Measurements from ENCODE around the gene IFIT2.
"Not testable (repeated sequence)": the region's sequence is repeated elsewhere in the genome, so short reads cannot be mapped to it uniquely, and the experiment has no call there.

Gene IFIT2

DNA sequence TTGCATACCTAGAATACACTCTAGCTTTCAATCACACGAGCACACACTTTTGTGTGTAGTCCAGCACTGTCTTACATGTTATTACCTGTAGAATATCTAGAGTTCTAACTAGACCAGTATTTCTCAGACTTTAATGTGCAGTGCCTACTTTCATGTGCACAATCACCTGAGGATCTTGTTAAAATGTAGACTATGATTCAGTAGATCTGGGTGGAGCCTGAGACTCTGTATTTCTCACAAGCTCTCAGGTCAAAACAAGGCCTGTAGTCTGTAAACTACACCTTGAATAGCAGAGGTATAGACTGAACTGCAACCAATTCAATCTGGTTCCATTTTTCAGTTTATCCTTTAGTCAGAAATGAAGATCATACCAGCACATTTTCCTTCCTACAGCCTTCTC, 11.1 kb downstream of the IFIT2 start:
- no peak for DNase-seq (ENCODE audit: low read depth)
- H3K4me3 ChIP-seq (ENCODE audit: low read depth, low read length), result no peak overlapping the region
- TF ChIP-seq, protein P1, sequence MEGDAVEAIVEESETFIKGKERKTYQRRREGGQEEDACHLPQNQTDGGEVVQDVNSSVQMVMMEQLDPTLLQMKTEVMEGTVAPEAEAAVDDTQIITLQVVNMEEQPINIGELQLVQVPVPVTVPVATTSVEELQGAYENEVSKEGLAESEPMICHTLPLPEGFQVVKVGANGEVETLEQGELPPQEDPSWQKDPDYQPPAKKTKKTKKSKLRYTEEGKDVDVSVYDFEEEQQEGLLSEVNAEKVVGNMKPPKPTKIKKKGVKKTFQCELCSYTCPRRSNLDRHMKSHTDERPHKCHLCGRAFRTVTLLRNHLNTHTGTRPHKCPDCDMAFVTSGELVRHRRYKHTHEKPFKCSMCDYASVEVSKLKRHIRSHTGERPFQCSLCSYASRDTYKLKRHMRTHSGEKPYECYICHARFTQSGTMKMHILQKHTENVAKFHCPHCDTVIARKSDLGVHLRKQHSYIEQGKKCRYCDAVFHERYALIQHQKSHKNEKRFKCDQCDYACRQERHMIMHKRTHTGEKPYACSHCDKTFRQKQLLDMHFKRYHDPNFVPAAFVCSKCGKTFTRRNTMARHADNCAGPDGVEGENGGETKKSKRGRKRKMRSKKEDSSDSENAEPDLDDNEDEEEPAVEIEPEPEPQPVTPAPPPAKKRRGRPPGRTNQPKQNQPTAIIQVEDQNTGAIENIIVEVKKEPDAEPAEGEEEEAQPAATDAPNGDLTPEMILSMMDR (IDR thresholded peaks at IDR 0.05; ENCODE audit: low read depth, low read length, missing control alignments), result no peak

DNA sequence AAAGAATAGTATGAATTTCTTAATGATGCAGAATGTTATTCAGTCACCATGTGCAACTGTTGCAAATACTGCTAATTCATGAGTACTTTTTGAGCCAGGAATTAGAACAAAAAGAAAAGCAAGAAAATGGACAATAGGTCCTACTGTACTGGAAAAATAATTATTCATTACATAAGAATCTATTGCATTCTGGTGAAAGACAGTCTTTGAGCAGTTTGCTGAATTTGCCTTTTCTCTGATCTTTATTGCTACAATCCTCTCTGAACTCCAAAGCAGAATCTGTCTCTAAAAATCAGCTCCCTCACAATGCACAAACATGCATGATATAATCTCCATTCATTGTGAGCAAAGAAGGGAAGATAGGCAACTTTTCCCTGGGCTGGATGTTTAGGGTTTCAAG, 12.8 kb downstream of the IFIT2 start:
- DNase-seq (ENCODE audit: low read depth), result no peak
- TF ChIP-seq, protein P1 (IDR thresholded peaks at IDR 0.05; ENCODE audit: low read depth, low read length, missing control alignments), result no peak
- H3K4me3 ChIP-seq (ENCODE audit: low read depth, low read length), result no peak overlapping the region

DNA sequence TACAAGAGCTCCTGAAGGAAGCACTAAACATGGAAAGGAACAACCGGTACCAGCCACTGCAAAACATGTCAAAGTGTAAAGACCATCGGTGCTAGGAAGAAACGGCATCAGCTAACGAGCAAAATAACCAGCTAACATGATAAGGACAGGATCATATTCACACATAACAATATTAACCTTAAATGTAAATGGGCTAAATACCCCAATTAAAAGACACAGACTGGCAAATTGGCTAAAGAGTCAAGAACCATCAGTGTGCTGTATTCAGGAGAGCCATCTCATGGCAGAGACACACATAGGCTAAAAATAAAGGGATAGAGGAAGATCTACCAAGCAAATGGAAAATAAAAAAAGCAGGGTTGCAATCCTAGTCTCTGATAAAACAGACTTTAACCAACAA, 16.2 kb downstream of the IFIT2 start:
- not testable (repeated sequence) for H3K4me3 ChIP-seq (ENCODE audit: low read depth, low read length); DNase-seq (ENCODE audit: low read depth)

DNA sequence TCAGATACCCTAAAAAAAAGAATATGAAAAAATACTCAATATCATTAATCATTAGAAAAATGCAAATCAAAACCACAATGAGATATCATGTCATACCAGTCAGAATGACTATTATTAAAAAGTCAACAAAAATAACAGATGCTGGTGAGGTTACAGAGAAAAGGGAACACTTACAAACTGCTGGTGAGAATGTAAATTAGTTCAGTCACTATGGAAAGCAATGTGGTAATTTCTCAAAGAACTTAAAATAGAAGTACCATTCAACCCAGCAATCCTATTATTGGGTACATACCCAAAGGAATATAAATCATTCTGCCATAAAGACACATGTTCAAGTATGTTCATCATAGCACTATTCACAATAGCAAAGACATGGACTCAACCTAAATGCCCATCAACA, 23.2 kb downstream of the IFIT2 start:
- not testable (repeated sequence) for H3K4me3 ChIP-seq (ENCODE audit: low read depth, low read length); DNase-seq (ENCODE audit: low read depth)

DNA sequence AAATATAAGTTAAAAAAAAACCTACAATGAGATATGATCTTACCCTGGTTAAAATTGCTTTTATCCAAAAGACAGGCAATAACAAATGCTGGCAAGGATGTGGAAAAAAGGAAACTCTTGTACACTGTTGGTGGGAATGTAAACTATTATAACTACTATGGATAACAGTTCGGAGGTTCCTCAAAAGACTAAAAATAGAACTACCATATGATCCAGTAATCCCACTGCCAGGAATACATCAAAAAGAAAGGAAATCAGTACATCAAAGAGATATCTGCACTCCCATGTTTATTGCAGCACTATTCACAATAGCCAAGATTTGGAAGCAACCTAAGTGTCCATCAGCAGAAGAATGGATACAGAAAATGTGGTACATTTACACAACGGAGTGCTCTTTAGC, 24.0 kb downstream of the IFIT2 start:
- DNase-seq (ENCODE audit: low read depth); H3K4me3 ChIP-seq (ENCODE audit: low read depth, low read length): not testable (repeated sequence)

DNA sequence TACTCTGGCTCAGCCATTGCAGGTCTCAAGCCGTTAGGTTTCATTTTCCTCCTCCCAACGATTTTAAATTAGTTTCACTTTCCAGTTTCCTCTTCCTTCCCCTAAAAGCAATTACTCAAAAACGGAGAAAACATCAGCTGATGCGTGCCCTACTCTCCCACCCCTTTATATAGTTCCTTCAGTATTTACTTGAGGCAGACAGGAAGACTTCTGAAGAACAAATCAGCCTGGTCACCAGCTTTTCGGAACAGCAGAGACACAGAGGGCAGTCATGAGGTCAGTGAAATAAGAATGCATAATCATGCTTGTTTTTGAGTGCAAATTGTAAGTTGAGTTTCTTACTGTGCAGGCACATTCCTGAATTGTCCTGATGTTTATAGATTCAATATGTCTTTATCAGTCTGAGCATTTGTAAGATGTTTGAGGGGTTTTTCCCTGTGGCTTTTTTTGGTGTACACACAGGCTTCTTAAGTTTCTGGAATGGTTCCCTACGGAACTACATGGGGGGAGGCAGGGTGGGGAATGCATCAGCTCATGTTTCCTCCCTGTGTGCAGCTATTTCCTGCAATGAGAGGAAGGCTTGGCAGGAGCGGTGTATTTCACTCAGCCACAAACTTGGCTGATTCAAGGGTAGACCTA, 26.1 kb downstream of the IFIT2 start, which contains the start of gene IFIT3:
IFIT3 (plus strand) TSS at position 195 of the 639 bp plus-strand sequence; CDS start at position 272, 77 bp downstream.
- DNase-seq (ENCODE audit: low read depth), result no peak
- TF ChIP-seq, protein P1 (IDR thresholded peaks at IDR 0.05; ENCODE audit: low read depth, low read length, missing control alignments), result no peak
- peak within 1 kb of the TSS; percentile 54 for H3K4me3 ChIP-seq (ENCODE audit: low read depth, low read length)

DNA sequence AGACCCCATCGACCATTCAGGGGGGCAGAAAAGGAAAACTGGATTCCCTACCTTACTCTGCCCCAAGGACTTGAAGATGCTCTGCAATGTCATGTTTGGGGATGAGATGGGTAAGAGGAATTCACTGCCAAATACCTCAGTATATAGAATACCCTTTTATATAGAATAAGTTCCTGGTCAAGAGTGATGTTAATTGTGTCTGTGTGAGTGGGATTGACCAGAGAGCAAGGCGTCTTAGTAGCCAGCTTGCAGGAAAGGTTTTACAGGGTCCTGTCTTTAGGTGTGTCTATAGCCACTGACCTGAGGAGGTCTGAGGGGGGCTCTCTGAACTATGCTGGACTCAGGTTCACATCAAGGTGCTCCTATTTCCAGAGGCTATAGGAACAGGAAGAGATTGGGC, 27.3 kb downstream of the IFIT2 start:
- TF ChIP-seq, protein P1 (IDR thresholded peaks at IDR 0.05; ENCODE audit: low read depth, low read length, missing control alignments), result no peak
- H3K4me3 ChIP-seq (ENCODE audit: low read depth, low read length), result peak overlapping the region; percentile 9; the same call in 1 of the 2 replicates
- DNase-seq (ENCODE audit: low read depth), result no peak

DNA sequence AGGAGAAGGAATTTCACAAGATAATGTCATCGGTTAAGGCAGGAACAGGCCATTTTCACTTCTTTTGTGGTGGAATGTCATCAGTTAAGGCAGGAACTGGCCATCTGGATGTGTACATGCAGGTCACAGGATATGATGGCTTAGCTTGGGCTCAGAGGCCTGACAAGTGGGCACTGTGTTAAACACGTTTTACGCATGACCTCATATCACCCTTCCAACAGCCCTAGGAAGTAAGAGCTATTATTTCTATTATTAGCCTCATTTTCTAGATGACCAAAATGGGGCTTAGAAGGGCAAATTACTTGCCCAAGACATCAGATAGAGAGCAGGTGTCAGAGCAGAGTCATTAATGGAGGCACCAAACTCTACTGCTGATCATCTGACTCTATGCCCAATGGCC, 28.2 kb downstream of the IFIT2 start:
- not testable (repeated sequence) for DNase-seq (ENCODE audit: low read depth); H3K4me3 ChIP-seq (ENCODE audit: low read depth, low read length)

DNA sequence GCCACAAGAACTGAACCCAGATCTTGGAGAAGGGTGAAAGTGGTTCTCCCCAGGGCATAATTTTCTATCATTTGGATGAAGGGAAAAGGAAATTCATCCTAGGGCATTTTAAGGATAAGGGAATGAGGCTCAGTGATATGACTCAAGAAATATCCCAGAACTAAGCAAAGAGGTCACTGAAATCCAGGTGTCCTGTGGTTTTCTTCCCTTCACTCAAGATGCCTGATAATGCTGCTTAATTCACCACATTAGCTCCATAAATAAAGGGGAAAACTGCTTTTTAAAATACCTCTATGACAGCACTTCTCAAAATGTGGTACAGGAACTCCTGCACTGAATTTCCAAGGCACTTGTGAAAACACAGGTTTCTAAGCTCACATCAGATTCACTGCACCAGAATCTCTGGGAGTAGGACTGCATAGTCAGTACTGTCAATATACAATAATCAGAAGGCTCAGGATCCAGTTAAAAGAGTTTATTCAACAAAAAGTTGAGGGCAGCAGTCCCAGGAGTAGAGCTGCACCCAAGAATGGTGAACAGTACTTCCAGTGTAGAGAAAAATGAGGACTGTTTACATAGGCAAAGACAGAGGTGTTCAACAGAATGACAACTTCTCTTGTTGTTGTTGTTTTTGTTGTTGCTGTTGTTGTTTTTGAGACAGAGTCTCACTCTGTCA, 28.8 kb downstream of the IFIT2 start:
- TF ChIP-seq, protein P1 (IDR thresholded peaks at IDR 0.05; ENCODE audit: low read depth, low read length, missing control alignments), result no peak
- no peak for DNase-seq (ENCODE audit: low read depth)
- no peak overlapping the region for H3K4me3 ChIP-seq (ENCODE audit: low read depth, low read length)

DNA sequence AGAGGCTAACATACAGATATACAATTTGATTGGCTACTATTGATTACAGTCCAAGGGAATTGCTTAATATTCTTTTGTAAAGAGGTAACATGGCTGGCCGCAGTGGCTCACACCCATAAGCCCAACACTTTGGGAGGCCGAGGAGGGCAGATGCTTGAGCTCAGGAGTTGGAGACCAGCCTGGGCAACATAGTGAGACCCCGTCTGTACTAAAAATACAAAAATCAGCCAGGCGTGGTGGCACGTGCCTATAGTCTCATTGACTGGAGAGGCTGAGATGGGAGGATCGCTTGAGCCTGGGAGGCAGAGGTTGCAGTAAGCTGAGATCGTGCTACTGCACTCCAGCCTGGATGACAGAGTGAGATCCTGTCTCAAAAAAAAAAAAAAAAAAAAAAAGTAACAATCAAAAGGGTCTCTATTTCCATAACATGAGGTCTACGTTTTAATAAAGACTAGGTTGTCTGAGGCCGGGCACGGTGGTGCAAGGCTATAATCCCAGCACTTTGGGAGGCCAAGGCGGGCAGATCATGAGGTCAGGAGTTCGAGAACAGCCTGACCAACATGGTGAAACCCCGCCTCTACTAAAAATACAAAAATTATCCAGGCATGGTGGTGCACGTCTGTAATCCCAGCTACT, 29.8 kb downstream of the IFIT2 start:
- not testable (repeated sequence) for DNase-seq (ENCODE audit: low read depth)

More for the DNA sequence above, 29.8 kb downstream of the IFIT2 start:
- H3K4me3 ChIP-seq (ENCODE audit: low read depth, low read length), result peak overlapping the region; percentile 43; the same call in 1 of the 2 replicates

All from GM12864 (cell line).